Ovary (tissue), 9 donors: Measurements from ENCODE around the gene PRKCSH. TPM values are rescaled to one million over a fixed set of nuclear protein-coding genes. Genes with fewer than 3 reads are reported as not detected.

ENCODE experiments used
- DNase-seq, 5 donors: peaks; one replicate each; pipeline ENCODE4 v3.0.0-alpha.2; 2019 to 2020
- H3K27ac ChIP-seq, 2 donors: fragments of 200-600 bp; one replicate each; pipeline versions ENCODE4 v1.5.1 to v1.8.0; 2019 to 2022
- H3K27me3 ChIP-seq: fragments of 200-600 bp; one replicate; pipeline ENCODE4 v1.8.0; 2022
- H3K36me3 ChIP-seq: fragments of 200-600 bp; sonication (generic); one replicate; pipeline ENCODE4 v1.5.1; 2019
- H3K4me1 ChIP-seq: one replicate; pipeline ENCODE4 v1.8.1; 2013; ENCODE audit warnings: mild to moderate bottlenecking, moderate library complexity; ENCODE audit not compliant: insufficient read depth
- H3K4me3 ChIP-seq: fragments of 200-600 bp; sonication (generic); one replicate; pipeline ENCODE4 v1.5.1; 2017
- H3K9me3 ChIP-seq, 2 donors: fragments of 200-600 bp in 1 of 2; sonication (generic) in 1 of 2; one replicate each; pipeline versions ENCODE4 v1.5.1 to v1.8.1; 2013 to 2019; ENCODE audit warnings: mild to moderate bottlenecking in 1 of 2, moderate library complexity in 1 of 2
- CTCF ChIP-seq, 3 donors: fragments of 450-650 bp in 2 of 3; fragments of 200-600 bp in 1 of 3; IDR thresholded peaks; one replicate each; pipeline versions ENCODE4 v1.5.1 to v1.8.0; 2016 to 2022; ENCODE audit warnings: antibody characterized with exemption in 3 of 3, mild to moderate bottlenecking in 1 of 3
- EP300 ChIP-seq: sonication (generic); formaldehyde crosslinking; IDR thresholded peaks from one replicate; pipeline ENCODE4 v1.6.1; 2017; ENCODE audit warnings: antibody characterized with exemption
- POLR2A ChIP-seq: fragments of 450-650 bp; IDR thresholded peaks from one replicate; pipeline ENCODE4 v1.6.1; 2017; ENCODE audit warnings: antibody characterized with exemption, mild to moderate bottlenecking, moderate library complexity
- WGBS, 3 donors: extraction: QIAGEN DNeasy Blood & Tissue Kit in 1 of 3; methylation state at CpG; one replicate each; pipeline versions ENCODE4 v1.1.5 to v1.1.7; 2013 to 2017; 5-methylcytosine and 5-hydroxymethylcytosine counted together
- intact Hi-C, 4 donors: fragments of 100-400 bp; cut with DNase I; formaldehyde crosslinking; loops; one replicate each; pipeline versions ENCODE4 v1.11.0 to v1.15.1; 2022 to 2023
- polyA plus RNA-seq, 2 donors: library from polyadenylated mRNA; stranded (reverse); fragments of 200-250 nt in 1 of 2; fragments of 350-450 nt in 1 of 2; fragmentation: Illumina TruSeq in 1 of 2; extraction: RNeasy Lipid Tissue Mini Kit (QIAGEN cat#74804) in 1 of 2; gene quantifications; one replicate each; pipeline ENCODE4 v1.2.3, GENCODE V29; 2013 to 2014
- total RNA-seq, 7 donors: library from RNA; depleted of rRNA in 2 of 7; stranded (reverse); fragments of >200 nt in 2 of 7; fragmentation: NEBNext Ultra II Directional in 3 of 7; extraction: Animal tissue kit (Norgen Biotek cat#: 25700) in 3 of 7; gene quantifications; one replicate each; pipeline versions ENCODE4 v1.1.0 to v1.2.4, GENCODE V29; 2016 to 2023
- donor health status: DM: no; HTN: no; CAD: no; lungs with moderate emphysema.
- donor health status: DM: no; HTN: no; CAD: no.
- donor health status: Bipolar disorder and iron deficiency.
- donor health status: DM: yes; HTN: yes; CAD: no.
- donor health status: DM: no; HTN: no; CAD: no.
- donor health status: DM: yes; HTN: yes; CAD: no.

Gene PRKCSH
- total and polyA plus RNA-seq, 9 donors, result 76.5 to 338 (median 270) TPM

- Histone ChIP-seq H3K36me3 (no peaks in the 10 kb centered on the region), H3K4me1 (peaks cover 6% of the 10 kb centered on the region), H3K27me3 (no peaks in the 10 kb centered on the region), H3K9me3 (no peaks in the 10 kb centered on the region), H3K4me3 (no peak overlapping the region), H3K27ac (no peak overlapping the region)
- no peak for DNase-seq
- intact Hi-C loops, result no loop called here
- TF ChIP-seq CTCF (IDR thresholded peaks at IDR 0.05) (no peak), POLR2A (no peak), EP300 (no peak)
- WGBS, 3 donors, result 60 to 71% (median 61%) methylated on average over 8 of the region's 8 CpGs
Observed at GRCh38 chr19:11410682-11411081, 24.8 kb upstream of the PRKCSH start.

- TF ChIP-seq CTCF (IDR thresholded peaks at IDR 0.05) (no peak), POLR2A (no peak), EP300 (no peak)
- Histone ChIP-seq H3K27me3 (no peaks in the 10 kb centered on the region), H3K9me3 (no peaks in the 10 kb centered on the region), H3K27ac (no peak overlapping the region), H3K4me3 (no peak overlapping the region), H3K36me3 (no peaks in the 10 kb centered on the region), H3K4me1 (no peaks in the 10 kb centered on the region)
- intact Hi-C loops, result no loop called here
- DNase-seq, result no peak
- WGBS, 3 donors, result 80 to 86% (median 80%) methylated on average over 2 of the region's 2 CpGs
Observed at GRCh38 chr19:11414544-11414943, 20.9 kb upstream of the PRKCSH start.

- Histone ChIP-seq H3K27ac (no peak overlapping the region), H3K9me3 (no peaks in the 10 kb centered on the region), H3K4me3 (no peak overlapping the region), H3K36me3 (no peaks in the 10 kb centered on the region), H3K4me1 (peaks cover 6% of the 10 kb centered on the region), H3K27me3 (peaks cover under 1% of the 10 kb centered on the region)
- intact Hi-C loops, result no loop called here
- TF ChIP-seq CTCF (IDR thresholded peaks at IDR 0.05) (no peak), EP300 (no peak), POLR2A (no peak)
- no peak for DNase-seq
- 84 to 89% (median 85%) methylated on average over 17 of the region's 17 CpGs for WGBS, 3 donors
Observed at GRCh38 chr19:11416346-11417052, 18.9 kb upstream of the PRKCSH start.

GRCh38 chr19:11418094-11418548 is 17.3 kb upstream of the PRKCSH start:
- no peak for TF ChIP-seq CTCF (IDR thresholded peaks at IDR 0.05)
- no peak for TF ChIP-seq EP300
- no peak for TF ChIP-seq POLR2A
- WGBS, 3 donors, result 4 to 19% (median 7%) methylated on average over 15 to 16 of the region's 16 CpGs
- H3K27ac ChIP-seq, result no peak overlapping the region

More at GRCh38 chr19:11418094-11418548, 17.3 kb upstream of the PRKCSH start:
- DNase-seq, result no peak
- no peaks in the 10 kb centered on the region for H3K9me3 ChIP-seq
- H3K27me3 ChIP-seq, result peaks cover 2% of the 10 kb centered on the region
- H3K4me3 ChIP-seq, result peak overlapping the region; percentile 13
- no peaks in the 10 kb centered on the region for H3K36me3 ChIP-seq
- intact Hi-C loops, result no loop called here
- H3K4me1 ChIP-seq, result peaks cover 13% of the 10 kb centered on the region
